H1 (cell line): ENCODE measurements around the gene CLMP. TPM values are rescaled to one million over a fixed set of nuclear protein-coding genes. Genes with fewer than 3 reads are reported as not detected.

ENCODE experiments used
- CTCF ChIA-PET: fragments of 300-600 bp; sonication (Branson Sonifier 250); formaldehyde crosslinking; loops from one replicate; lab custom pipeline; 2021; ENCODE audit not compliant: partially characterized antibody; lab: Charles Lee
- POLR2A ChIA-PET: fragments of 300-600 bp; sonication (Branson Sonifier 250); formaldehyde crosslinking; loops from one replicate; lab custom pipeline; 2021; ENCODE audit warnings: inconsistent platforms; ENCODE audit not compliant: partially characterized antibody; lab: Charles Lee
- DNase-seq, 2 experiments: peaks; one replicate each; pipeline versions ENCODE4 v3.0.0 to v3.0.0-alpha.2; 2010 to 2022; ENCODE audit warnings: low spot score in 2 of 2, low read depth in 1 of 2, mixed read lengths in 1 of 2
- FAIRE-seq: peaks from 2 replicates; lab custom pipeline; 2011; peaks lifted over from hg19 to GRCh38; lab: Jason Lieb, UNC
- H2AFZ ChIP-seq: 2 replicates; pipeline ENCODE4 v1.8.1; 2012; ENCODE audit warnings: low read length, inconsistent platforms
- H2AK5ac ChIP-seq: 2 replicates; pipeline ENCODE4 v1.6.1; 2013; ENCODE audit warnings: low read depth, low read length
- H2BK120ac ChIP-seq: replicated peaks from 2 replicates; pipeline ENCODE3; 2013; ENCODE audit warnings: low read depth, low read length, inconsistent platforms
- H2BK12ac ChIP-seq: 2 replicates; pipeline ENCODE4 v1.6.1; 2013; ENCODE audit warnings: low read depth, low read length
- H2BK15ac ChIP-seq: 2 replicates; pipeline ENCODE4 v1.6.1; 2013; ENCODE audit warnings: low read length
- H2BK20ac ChIP-seq: 2 replicates; pipeline ENCODE4 v1.6.1; 2013; ENCODE audit warnings: low read length
- H2BK5ac ChIP-seq: 2 replicates; pipeline ENCODE4 v1.6.1; 2013; ENCODE audit warnings: low read depth, low read length
- H3K14ac ChIP-seq: 2 replicates; pipeline ENCODE4 v1.6.1; 2013; ENCODE audit warnings: inconsistent platforms; ENCODE audit not compliant: insufficient read length
- H3K18ac ChIP-seq: 2 replicates; pipeline ENCODE4 v1.6.1; 2013; ENCODE audit warnings: low read length; ENCODE audit errors: extremely low read depth
- H3K23ac ChIP-seq: 2 replicates; pipeline ENCODE4 v1.6.1; 2013; ENCODE audit warnings: inconsistent platforms; ENCODE audit not compliant: insufficient read length
- H3K23me2 ChIP-seq: 2 replicates; pipeline ENCODE4 v1.6.1; 2013; ENCODE audit warnings: low read depth, low read length
- H3K27ac ChIP-seq: 2 replicates; pipeline ENCODE4 v1.6.1; 2011; ENCODE audit warnings: low read depth, low read length, inconsistent platforms
- H3K27me3 ChIP-seq, 4 experiments: replicated peaks in 1 of 4; 1 replicate in 1 of 4; 2 replicates in 3 of 4; pipeline versions ENCODE4 v1.6.1 to v1.8.1; 2011 to 2013; ENCODE audit warnings: low read length in 3 of 4, mild to moderate bottlenecking in 3 of 4, inconsistent platforms in 2 of 4, mixed read lengths in 2 of 4, moderate library complexity in 1 of 4; ENCODE audit not compliant: control insufficient read depth in 3 of 4, insufficient read depth in 3 of 4; ENCODE audit errors: extremely low read depth in 1 of 4
- H3K36me3 ChIP-seq, 4 experiments: 2 replicates each; pipeline versions ENCODE4 v1.6.1 to v1.8.1; 2011 to 2013; ENCODE audit warnings: mild to moderate bottlenecking in 4 of 4, low read length in 3 of 4, moderate library complexity in 2 of 4, control low read depth in 1 of 4, inconsistent platforms in 1 of 4; ENCODE audit not compliant: insufficient read depth in 4 of 4, control insufficient read depth in 2 of 4
- H3K4ac ChIP-seq: replicated peaks from 2 replicates; pipeline ENCODE3; 2013; ENCODE audit warnings: low read length, low read depth, mixed read lengths, inconsistent platforms; ENCODE audit not compliant: insufficient read length
- H3K4me1 ChIP-seq, 4 experiments: replicated peaks in 1 of 4; 1 replicate in 1 of 4; 2 replicates in 3 of 4; pipeline versions ENCODE4 v1.6.1 to v1.8.1; 2011 to 2013; ENCODE audit warnings: low read length in 3 of 4, inconsistent platforms in 2 of 4, mixed read lengths in 1 of 4; ENCODE audit not compliant: insufficient read depth in 4 of 4, control insufficient read depth in 3 of 4
- H3K4me2 ChIP-seq, 2 experiments: 2 replicates each; pipeline versions ENCODE4 v1.6.1 to v1.8.1; 2011 to 2013; ENCODE audit warnings: low read depth in 2 of 2, low read length in 2 of 2, control low read depth in 1 of 2, inconsistent platforms in 1 of 2, mild to moderate bottlenecking in 1 of 2; ENCODE audit not compliant: insufficient read depth in 1 of 2
- H3K4me3 ChIP-seq, 4 experiments: fragments of 200-600, 300-600 bp in 1 of 4; sonication (generic), shearing (Covaris generic), sonication (Bioruptor Twin) in 1 of 4; 2 replicates each; pipeline versions ENCODE4 v1.5.1 to v1.8.1; 2011 to 2016; ENCODE audit warnings: low read length in 4 of 4, low read depth in 3 of 4, control low read depth in 2 of 4, inconsistent platforms in 2 of 4, mild to moderate bottlenecking in 2 of 4, mixed read lengths in 1 of 4, moderate library complexity in 1 of 4; ENCODE audit not compliant: insufficient read depth in 2 of 4; ENCODE audit errors: extremely low read depth in 1 of 4
- H3K56ac ChIP-seq: replicated peaks from 2 replicates; pipeline ENCODE3; 2013; ENCODE audit warnings: low read depth, mild to moderate bottlenecking, mixed read lengths, low read length, inconsistent platforms; ENCODE audit not compliant: insufficient read length
- H3K79me1 ChIP-seq: 2 replicates; pipeline ENCODE4 v1.6.1; 2013; ENCODE audit warnings: low read depth, low read length, control low read depth
- H3K79me2 ChIP-seq, 2 experiments: 2 replicates each; pipeline versions ENCODE4 v1.6.1 to v1.8.1; 2012 to 2013; ENCODE audit warnings: low read length in 2 of 2, mild to moderate bottlenecking in 2 of 2, inconsistent platforms in 1 of 2; ENCODE audit not compliant: insufficient read depth in 2 of 2, control insufficient read depth in 1 of 2
- H3K9ac ChIP-seq, 4 experiments: replicated peaks in 1 of 4; 1 replicate in 1 of 4; 2 replicates in 3 of 4; pipeline versions ENCODE4 v1.6.1 to v1.8.1; 2011 to 2013; ENCODE audit warnings: low read depth in 3 of 4, low read length in 3 of 4, control low read depth in 2 of 4, mild to moderate bottlenecking in 2 of 4, moderate library complexity in 2 of 4, inconsistent platforms in 1 of 4; ENCODE audit errors: extremely low read depth in 1 of 4
- H3K9me3 ChIP-seq, 2 experiments: 2 replicates each; pipeline versions ENCODE4 v1.6.1 to v1.8.1; 2012 to 2013; ENCODE audit warnings: mild to moderate bottlenecking in 2 of 2, moderate library complexity in 2 of 2, control low read depth in 1 of 2, inconsistent platforms in 1 of 2, low read depth in 1 of 2, low read length in 1 of 2, mixed read lengths in 1 of 2; ENCODE audit not compliant: insufficient read depth in 2 of 2
- H4K20me1 ChIP-seq, 2 experiments: replicated peaks in 1 of 2; 2 replicates each; pipeline versions ENCODE3 to v1.8.1; 2011 to 2013; ENCODE audit warnings: inconsistent platforms in 2 of 2, low read length in 2 of 2, mild to moderate bottlenecking in 1 of 2; ENCODE audit not compliant: insufficient read depth in 2 of 2, control insufficient read depth in 1 of 2
- H4K5ac ChIP-seq: 2 replicates; pipeline ENCODE4 v1.6.1; 2013; ENCODE audit warnings: low read length, low read depth, mixed read lengths, inconsistent platforms; ENCODE audit not compliant: insufficient read length
- H4K8ac ChIP-seq: 2 replicates; pipeline ENCODE4 v1.8.0; 2013; ENCODE audit warnings: mild to moderate bottlenecking, moderate library complexity, low read length, inconsistent platforms; ENCODE audit not compliant: insufficient read depth; ENCODE audit errors: extremely low read depth
- H4K91ac ChIP-seq: replicated peaks from 2 replicates; pipeline ENCODE3; 2013; ENCODE audit warnings: low read length, mixed read lengths, inconsistent platforms; ENCODE audit not compliant: insufficient read length
- CREB1 ChIP-seq: IDR thresholded peaks from 2 replicates; pipeline ENCODE4 v1.6.1; 2012; ENCODE audit warnings: inconsistent platforms
- GTF2F1 ChIP-seq: IDR thresholded peaks from 2 replicates; pipeline ENCODE4 v1.6.1; 2012; ENCODE audit warnings: low read depth, low read length, improper control_type of control experiment, borderline replicate concordance
- POLR2AphosphoS5 ChIP-seq: IDR thresholded peaks from 2 replicates; pipeline ENCODE4 v1.6.1; 2011; ENCODE audit warnings: low read depth, low read length
- WGBS, 2 experiments: shearing (Covaris generic) in 1 of 2; methylation state at CpG; one replicate each; pipeline versions ENCODE4 v1.1.6 to v1.1.7; 2013 to 2015; ENCODE audit warnings: low lambda C conversion rate in 2 of 2, mixed read lengths in 2 of 2, inconsistent platforms in 1 of 2, low coverage in 1 of 2, missing lambda C conversion rate in 1 of 2; ENCODE audit not compliant: insufficient replicate concordance in 2 of 2, insufficient coverage in 1 of 2, insufficient read length in 1 of 2; ENCODE audit errors: extremely low coverage in 1 of 2, missing lambda C conversion rate in 1 of 2; 5-methylcytosine and 5-hydroxymethylcytosine counted together
- polyA plus RNA-seq, 7 experiments: library from polyadenylated mRNA; depleted of rRNA in 3 of 7; stranded (reverse) in 5 of 7; unstranded in 2 of 7; fragments of >200 nt in 5 of 7; fragments of 200-250 nt in 2 of 7; gene quantifications; 1 replicate in 5 of 7; 2 replicates in 1 of 7; 4 replicates in 1 of 7; pipeline versions ENCODE4 v1.2.1 to v1.2.3, GENCODE V29; 2011 to 2013; ENCODE audit warnings: missing spikeins in 2 of 7, mixed read lengths in 2 of 7
- total RNA-seq: library from RNA; stranded (reverse); fragmentation: NEBNext Ultra II Directional; extraction: Animal tissue kit (Norgen Biotek cat#: 25700); gene quantifications from 2 replicates; pipeline ENCODE4 v1.2.1, GENCODE V29; 2021

Gene CLMP
- total and polyA plus RNA-seq, 2 of the 8 experiments (the other 6 are each of a cell fraction or from before 2014, with no cell fraction given), result 9.9 to 24.1 TPM

DNA sequence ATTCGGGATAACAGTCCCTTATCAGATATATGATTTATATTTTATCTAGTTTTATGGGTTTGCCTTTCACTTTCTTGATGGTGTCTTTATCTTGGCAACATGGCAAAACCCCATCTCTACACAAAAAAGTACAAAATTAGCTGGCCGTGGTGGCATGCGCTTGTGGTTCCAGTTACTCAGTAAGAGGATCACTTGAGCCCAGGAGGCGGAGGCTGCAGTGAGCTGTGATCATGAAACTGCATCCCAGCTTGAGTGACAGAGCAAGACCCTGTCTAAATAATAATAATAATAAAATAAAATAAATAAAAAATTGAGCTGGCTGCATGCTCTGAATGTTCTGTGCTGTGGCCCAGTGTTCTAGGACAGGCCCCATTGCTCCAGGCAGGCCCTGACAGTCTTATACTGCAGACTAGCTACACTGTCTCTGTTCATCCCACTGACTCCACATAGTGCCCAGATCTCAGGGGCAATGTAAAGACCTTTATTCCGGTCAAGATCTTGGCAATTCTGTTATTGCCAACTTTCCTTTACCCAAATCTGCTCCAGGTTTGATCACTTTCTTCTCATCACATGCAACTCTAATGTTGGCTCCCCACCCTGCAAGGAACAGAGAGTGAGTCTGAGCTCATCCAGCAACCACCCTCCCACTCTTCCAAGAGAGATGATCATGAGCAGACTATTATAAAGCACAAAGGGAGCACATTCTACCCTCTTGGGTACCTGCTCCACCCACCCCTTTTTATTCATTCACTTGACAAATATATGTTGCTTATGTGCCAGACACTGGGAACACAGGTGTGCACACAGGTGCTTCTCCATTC lies 141.9 kb downstream of the CLMP start:
- H2AK5ac ChIP-seq, result no peak overlapping the region
- no peaks in the 10 kb centered on the region for H3K79me2 ChIP-seq
- no peak overlapping the region for H3K27ac ChIP-seq
- H2BK120ac ChIP-seq, result no peak overlapping the region
- H3K4ac ChIP-seq, result no peak overlapping the region
- POLR2A ChIA-PET, result interaction anchor here (0.9 to 8.5 kb wide), 7 partner anchors 8 to 189 kb away, joined by 3 to 54 read pairs (median 8); partner anchors contain the start of gene HSPA8
- no peak overlapping the region for H2BK15ac ChIP-seq
- 91% methylated on average over 5 of the region's 5 CpGs; no CpG with 5 or more reads in 1 of the 2 experiments for WGBS, 2 experiments
- no peak overlapping the region for H3K9ac ChIP-seq
- DNase-seq, result no peak
- no peak overlapping the region for H4K8ac ChIP-seq
- H2BK5ac ChIP-seq, result no peak overlapping the region
- H4K91ac ChIP-seq, result no peak overlapping the region
- no peak overlapping the region for H3K56ac ChIP-seq
- H4K20me1 ChIP-seq, result peaks cover 5 to 8% of the 10 kb centered on the region in 2 experiments
- H3K27me3 ChIP-seq, result no peaks in the 10 kb centered on the region
- peaks cover 11 to 35% (median 26%) of the 10 kb centered on the region in 4 experiments for H3K36me3 ChIP-seq
- no peak overlapping the region for H3K18ac ChIP-seq
- H4K5ac ChIP-seq, result no peak overlapping the region
- no peaks in the 10 kb centered on the region for H3K4me1 ChIP-seq
- CTCF ChIA-PET, result interaction anchor here (0.6 to 5.5 kb wide), 47 partner anchors 8 to 528 kb away, joined by 3 to 58 read pairs (median 4); partner anchors contain the start of gene HSPA8
- no peaks in the 10 kb centered on the region; the same call in 1 of the 2 replicates for H3K79me1 ChIP-seq
- H3K4me2 ChIP-seq, result no peak overlapping the region
- no peak overlapping the region for H3K4me3 ChIP-seq
- no peak overlapping the region for H3K14ac ChIP-seq
- H3K9me3 ChIP-seq, result no peaks in the 10 kb centered on the region
- H2AFZ ChIP-seq, result no peak overlapping the region
- TF ChIP-seq CREB1 (no peak), POLR2AphosphoS5 (peak; percentile 70; the same call in 1 of the 2 replicates), GTF2F1 (no peak)
- TF ChIP-seq, all 59 proteins: peak for 1
- no peak overlapping the region for H3K23ac ChIP-seq
- H3K23me2 ChIP-seq, result no peaks in the 10 kb centered on the region
- H2BK20ac ChIP-seq, result no peak overlapping the region
- no peak overlapping the region for H2BK12ac ChIP-seq
- FAIRE-seq, result no peak
